Measurements from ENCODE around the gene IGFL4.

Gene IGFL4

DNA sequence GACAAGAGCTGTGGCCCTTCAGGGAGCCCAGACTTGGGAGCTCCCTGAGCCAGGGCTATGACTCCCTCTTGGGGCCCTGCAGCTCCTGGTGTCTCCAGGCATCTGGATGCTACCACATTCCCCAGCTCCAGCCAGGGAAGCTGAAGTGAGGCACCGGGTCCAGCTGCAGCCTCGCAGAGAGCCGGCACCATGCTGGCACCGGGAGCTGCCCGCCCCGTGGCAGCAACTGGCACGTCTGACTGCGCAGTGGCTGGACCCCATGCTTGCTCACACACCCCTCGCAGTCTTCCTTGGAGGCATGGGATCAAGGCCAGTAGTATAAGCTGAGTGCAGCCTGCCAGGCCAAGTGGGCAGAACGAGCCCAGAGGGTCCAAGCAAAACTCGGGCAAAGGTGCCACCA, 7.4 kb downstream of the IGFL4 start:
- H3K4me3 ChIP-seq (replicated peaks; ENCODE audit: low read depth, low read length) = no peak overlapping the region
- TF ChIP-seq, protein P1, sequence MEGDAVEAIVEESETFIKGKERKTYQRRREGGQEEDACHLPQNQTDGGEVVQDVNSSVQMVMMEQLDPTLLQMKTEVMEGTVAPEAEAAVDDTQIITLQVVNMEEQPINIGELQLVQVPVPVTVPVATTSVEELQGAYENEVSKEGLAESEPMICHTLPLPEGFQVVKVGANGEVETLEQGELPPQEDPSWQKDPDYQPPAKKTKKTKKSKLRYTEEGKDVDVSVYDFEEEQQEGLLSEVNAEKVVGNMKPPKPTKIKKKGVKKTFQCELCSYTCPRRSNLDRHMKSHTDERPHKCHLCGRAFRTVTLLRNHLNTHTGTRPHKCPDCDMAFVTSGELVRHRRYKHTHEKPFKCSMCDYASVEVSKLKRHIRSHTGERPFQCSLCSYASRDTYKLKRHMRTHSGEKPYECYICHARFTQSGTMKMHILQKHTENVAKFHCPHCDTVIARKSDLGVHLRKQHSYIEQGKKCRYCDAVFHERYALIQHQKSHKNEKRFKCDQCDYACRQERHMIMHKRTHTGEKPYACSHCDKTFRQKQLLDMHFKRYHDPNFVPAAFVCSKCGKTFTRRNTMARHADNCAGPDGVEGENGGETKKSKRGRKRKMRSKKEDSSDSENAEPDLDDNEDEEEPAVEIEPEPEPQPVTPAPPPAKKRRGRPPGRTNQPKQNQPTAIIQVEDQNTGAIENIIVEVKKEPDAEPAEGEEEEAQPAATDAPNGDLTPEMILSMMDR (IDR thresholded peaks at IDR 0.05; ENCODE audit: low read length, missing control alignments) = no peak

DNA sequence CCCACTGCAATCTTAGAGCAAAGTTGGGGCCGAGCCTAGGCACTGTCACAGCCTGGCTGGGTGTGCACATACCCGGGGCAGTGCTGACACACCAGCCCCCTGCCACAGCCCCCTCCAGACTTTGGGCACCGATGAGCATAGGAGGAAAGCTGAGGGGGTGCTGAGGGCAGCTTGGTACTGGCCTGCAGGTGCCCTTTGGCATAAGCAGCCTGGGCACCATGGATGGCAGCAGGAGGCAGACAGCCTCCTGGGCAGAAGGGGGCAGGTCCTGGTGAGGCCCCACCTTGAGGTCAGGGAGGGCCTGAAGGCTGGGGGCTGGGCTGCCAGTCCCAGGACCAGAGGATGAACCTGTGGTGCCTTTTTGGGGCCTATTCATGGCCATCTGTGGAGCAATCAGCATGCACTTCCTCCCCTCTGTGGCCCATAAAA, 8.2 kb downstream of the IGFL4 start:
- H3K4me3 ChIP-seq (replicated peaks; ENCODE audit: low read depth, low read length) = no peak overlapping the region
- TF ChIP-seq, protein P1 (IDR thresholded peaks at IDR 0.05; ENCODE audit: low read length, missing control alignments) = no peak
- DNase-seq (ENCODE audit: low read depth) = no peak

More for the DNA sequence above, 7.4 kb downstream of the IGFL4 start:
- no peak for DNase-seq (ENCODE audit: low read depth)

DNA sequence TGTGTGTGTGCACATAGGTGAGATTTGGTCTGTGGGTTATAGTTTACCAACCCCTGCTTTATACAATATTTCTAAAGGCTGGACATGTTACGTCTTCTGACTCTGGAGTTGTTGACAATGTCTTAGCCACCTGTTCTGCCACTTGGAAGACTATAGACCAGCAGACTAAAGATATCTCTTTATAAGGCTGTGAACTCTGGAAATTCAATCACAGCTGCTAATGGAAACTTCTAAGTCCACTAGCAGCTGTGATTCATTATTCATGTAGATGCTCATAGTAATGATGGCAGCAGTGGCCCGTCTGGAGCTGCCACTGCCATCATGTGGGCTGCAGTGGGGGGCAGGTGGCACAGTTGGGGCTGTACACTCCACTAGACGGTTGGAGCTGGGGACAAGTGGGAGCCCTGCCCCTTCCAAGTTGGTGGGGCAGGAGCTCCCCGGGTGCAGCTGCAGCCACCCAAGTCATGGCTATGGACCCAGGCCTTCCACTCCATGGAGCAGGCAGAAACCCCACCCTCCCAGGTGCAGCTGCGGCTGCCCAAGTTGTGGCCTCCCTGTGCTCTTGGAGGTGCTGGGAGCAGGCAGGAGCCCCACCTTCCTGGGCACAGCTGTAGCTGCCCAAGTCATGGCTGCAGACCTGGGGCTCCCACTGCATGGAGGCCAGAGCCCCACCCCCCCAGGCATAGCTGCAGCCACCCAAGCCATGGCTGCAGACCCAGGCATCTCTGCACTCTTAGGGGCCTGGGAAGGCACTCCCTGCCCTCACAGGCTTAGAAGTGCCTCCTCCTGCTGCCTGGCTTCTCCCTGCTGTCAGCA, 8.8 kb downstream of the IGFL4 start:
- no peak overlapping the region for H3K4me3 ChIP-seq (replicated peaks; ENCODE audit: low read depth, low read length)
- TF ChIP-seq, protein P1 (IDR thresholded peaks at IDR 0.05; ENCODE audit: low read length, missing control alignments) = no peak
- no peak for DNase-seq (ENCODE audit: low read depth)

GRCh38 chr19:46030812-46031550, 9.8 kb downstream of the IGFL4 start:
- TF ChIP-seq, protein P1 (IDR thresholded peaks at IDR 0.05; ENCODE audit: low read length, missing control alignments) = no peak
- DNase-seq (ENCODE audit: low read depth) = no peak
- no peak overlapping the region for H3K4me3 ChIP-seq (replicated peaks; ENCODE audit: low read depth, low read length)

- H3K4me3 ChIP-seq (replicated peaks; ENCODE audit: low read depth, low read length) = no peak overlapping the region
- TF ChIP-seq, protein P1 (IDR thresholded peaks at IDR 0.05; ENCODE audit: low read length, missing control alignments) = no peak
- DNase-seq (ENCODE audit: low read depth) = no peak
These were observed 15.0 kb downstream of the IGFL4 start for GRCh38 chr19:46025835-46026234.

- TF ChIP-seq, protein P1 (IDR thresholded peaks at IDR 0.05; ENCODE audit: low read length, missing control alignments) = no peak
- DNase-seq (ENCODE audit: low read depth) = no peak
- H3K4me3 ChIP-seq (replicated peaks; ENCODE audit: low read depth, low read length) = no peak overlapping the region
These were observed 17.5 kb downstream of the IGFL4 start for GRCh38 chr19:46023311-46023779.
